Stimulated activated naive CD4-positive, alpha-beta T cell treated with Interleukin-2 at 50 U/mL for 16 hours (primary cell): ENCODE measurements around the gene LRRC7.

Experiments used
- DNase-seq: peaks from one replicate; lab custom pipeline; 2025; lab: John Stamatoyannopoulos, UW

The LRRC7 gene

DNA sequence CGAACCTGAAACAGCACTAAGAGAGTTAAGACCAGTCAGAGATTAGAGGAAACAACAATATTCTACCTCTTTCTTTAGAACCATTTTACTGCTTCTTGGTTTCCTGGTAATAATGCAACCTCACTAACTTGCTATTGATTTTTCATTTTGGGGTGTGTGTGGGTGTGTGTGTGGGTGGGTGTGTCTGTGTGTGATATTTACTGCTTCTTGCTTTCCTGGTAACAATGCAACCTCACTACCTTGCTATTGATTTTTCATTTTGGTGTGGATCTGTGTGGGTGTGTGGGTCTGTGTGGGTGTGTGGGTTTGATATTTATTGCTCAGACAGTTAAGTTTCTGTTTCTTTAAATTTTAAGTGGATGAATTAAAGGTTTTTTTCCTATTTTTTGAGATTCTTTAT is 208.8 kb downstream of the LRRC7 start:
- no peak for DNase-seq

DNA sequence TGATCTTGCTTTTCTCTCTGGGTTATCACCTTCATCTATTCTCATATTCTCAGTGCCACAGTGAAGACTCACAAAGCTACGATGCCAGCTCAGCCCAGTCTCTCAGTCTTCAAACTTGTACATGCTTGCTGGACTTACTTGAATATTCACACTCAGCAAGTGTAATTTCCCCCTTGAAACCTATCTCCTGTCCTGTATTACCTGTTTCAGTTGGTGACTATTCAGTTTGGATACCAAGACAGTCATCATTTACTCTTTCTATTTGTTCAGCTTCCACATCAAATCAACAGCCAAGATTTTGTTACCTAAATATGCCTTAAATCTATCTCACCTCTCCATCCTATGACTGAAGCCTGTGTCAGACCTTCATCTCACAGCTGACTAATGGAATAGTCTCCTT is 209.7 kb downstream of the LRRC7 start:
- DNase-seq, result no peak

DNA sequence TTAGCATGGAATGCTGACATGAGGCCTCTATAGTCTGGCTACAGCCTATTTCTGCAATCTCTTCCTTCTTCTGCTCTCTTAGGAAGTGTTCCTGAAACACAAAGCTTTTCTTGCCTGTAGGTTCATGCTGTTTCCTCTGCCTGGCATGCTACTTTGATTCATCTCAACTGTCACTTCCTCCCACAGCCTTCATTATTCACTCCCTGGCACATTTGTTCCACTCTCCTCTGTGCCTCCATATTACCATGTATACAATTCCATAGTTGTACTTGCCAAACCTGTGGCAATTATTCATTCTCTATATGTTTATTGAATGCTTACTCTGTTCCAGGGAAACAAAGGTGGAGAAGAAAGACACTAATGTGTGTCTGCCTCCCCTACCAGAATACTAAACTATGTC is 210.2 kb downstream of the LRRC7 start:
- no peak for DNase-seq

DNA sequence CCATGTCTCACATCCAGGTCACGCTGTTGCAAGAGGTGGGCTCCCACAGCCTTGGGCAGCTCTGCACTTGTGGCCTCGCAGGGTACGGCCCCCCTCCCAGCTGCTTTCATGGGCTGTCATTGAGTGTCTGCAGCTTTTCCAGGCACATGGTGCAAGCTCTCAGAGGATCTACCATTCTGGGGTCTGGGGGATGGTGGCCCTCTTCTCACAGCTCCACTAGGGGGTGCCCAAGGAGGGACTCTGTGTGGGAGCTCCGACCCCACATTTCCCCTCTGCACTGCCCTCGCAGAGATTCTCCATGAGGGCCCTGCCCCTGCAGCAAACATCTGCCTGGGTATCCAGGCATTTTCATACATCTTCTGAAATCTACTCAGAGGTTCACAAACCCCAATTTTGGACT is 219.4 kb downstream of the LRRC7 start:
- DNase-seq, result no peak

DNA sequence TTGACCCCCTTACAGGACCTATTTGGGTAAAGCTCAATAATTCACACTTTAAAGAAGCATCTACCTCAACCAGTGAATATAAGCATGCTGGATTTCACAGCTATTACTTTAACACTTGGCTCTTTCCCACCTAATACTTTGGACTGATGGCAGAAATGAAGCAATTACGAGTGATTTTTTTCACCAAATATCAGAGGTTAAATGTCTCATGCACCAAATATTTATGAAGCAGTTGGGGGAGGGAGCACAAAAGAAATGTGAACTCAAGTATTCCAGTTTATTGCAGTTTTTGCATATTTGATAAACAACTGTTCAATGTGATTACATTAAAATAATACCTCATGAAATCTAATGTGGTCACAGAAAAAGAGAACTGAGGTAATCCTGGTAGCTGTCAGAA is 223.6 kb downstream of the LRRC7 start:
- no peak for DNase-seq

DNA sequence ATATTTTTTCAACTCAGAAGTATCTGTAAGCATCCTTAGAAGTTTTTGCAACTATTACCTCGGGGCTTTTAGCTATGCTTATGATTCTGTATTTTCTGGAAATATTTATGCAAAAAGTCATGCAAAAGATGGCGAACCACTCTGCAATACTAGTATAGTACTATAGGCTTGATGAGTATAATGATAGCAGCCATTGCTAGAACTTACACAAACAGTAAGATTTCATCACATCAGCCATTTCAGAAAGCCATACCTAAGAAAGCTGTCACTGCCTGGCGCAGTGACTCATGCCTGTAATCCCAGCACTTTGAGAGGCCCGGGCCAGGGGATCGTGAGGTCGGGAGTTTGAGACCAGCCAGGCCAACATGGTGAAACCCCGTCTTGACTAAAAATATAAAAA is 227.1 kb downstream of the LRRC7 start:
- no peak for DNase-seq

DNA sequence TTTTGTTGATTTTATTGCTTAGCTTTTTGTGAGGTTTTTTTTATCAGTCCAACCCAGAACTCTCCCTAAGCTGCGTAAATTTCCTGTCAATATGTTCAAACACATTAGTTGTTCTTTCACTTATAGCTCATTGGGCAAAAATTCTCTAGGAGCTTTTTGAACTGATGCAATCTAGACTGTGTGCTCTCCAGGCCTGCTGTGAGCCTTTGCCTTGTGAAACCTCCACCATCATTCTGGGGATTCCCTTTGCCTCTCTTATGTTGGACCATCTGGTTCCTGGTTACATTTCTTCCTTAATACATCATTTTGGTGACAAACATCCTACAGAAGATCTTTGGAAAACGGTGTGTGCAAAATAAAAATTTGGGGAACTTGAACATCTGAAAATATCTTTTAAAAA is 247.2 kb downstream of the LRRC7 start:
- DNase-seq, result no peak

DNA sequence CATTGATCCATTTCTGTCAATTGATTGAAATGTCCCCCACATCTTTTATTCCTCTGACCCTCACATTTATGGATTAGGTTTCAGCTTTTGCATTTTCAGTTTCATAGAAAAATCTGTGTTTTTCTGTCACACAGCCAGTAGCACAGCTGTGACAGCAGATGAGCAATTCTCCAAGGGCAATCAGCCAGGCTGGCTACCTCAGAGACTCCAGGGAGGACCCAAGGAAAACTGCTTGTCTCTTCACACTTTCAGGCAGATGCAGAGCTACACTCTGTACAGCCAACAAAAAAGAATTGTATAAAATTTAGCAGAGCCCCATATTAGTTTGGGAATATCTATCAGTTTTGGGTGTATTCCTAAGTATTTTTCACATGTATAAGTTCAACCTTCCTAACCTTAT is 257.2 kb downstream of the LRRC7 start:
- DNase-seq, result no peak

DNA sequence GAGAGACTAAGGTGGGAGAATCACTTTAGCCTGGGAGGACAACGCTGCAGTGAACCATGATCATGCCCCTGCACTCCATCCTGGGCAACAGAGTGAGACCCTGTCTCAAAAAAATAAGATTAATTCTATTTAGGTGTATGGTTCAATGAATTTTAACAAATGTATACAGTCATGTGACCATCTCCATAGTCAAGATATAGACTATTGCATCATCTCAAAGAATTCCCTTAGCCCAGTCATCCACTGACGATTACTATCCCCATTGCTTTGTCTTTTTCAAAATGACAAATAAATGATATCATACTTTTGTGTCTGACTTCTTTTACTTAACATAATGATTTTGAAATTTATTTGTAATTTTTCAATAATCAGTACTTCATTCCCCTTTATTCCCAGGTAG is 260.0 kb downstream of the LRRC7 start:
- DNase-seq, result no peak

DNA sequence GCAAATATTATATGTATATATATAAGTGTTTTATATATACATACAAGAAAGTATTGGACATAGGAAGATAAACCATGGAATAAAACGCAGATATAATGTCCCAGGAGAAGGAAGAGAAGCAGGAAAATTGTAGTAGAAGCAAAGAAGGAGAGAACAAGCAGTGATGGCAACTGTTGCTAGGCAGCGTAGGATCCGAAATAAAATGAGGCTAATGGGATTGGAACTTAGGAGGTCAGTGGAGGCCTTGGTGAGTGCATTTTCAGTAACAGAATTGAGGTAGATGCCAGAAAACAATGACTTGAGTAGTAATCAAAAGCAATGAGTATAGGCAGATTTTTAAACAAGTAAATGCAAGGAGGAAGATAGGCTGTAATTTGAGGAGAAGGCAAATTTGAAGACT is 265.8 kb downstream of the LRRC7 start:
- no peak for DNase-seq

DNA sequence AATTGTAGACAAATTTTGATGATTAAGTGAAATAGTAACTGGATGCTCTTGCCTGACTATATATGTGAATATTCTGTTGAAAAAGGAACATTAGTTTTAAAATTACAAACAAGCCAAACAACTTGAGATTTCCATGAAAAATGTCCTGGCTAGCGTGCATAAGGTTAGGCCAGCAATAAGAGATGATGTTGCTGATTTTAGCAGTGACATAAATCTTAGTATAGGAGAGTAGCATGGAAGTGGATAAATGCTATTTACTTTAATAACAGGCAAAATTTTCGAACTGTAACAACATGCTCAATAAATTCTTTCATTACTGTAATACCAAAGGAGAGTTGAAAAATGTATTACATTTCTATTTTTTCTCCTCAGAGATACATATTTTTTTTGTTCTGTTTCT is 266.6 kb downstream of the LRRC7 start:
- no peak for DNase-seq

DNA sequence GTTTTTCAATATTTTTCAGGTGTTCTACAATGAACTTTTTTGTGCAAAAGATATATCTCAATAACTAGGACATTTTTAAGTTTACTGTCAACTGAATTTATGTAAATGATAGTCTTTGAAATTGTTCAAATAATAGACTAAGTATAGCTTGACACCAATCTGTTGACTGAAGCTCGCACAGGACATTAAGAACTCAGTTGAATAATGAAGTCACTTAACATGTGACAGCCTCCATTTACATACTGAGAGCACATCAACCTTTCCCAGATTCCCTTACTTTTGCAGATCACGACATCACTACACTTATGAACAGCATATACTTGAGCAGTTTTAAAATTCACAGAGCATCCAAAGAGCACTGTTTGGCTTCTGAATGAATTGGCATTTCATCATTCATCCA is 268.2 kb downstream of the LRRC7 start:
- no peak for DNase-seq

DNA sequence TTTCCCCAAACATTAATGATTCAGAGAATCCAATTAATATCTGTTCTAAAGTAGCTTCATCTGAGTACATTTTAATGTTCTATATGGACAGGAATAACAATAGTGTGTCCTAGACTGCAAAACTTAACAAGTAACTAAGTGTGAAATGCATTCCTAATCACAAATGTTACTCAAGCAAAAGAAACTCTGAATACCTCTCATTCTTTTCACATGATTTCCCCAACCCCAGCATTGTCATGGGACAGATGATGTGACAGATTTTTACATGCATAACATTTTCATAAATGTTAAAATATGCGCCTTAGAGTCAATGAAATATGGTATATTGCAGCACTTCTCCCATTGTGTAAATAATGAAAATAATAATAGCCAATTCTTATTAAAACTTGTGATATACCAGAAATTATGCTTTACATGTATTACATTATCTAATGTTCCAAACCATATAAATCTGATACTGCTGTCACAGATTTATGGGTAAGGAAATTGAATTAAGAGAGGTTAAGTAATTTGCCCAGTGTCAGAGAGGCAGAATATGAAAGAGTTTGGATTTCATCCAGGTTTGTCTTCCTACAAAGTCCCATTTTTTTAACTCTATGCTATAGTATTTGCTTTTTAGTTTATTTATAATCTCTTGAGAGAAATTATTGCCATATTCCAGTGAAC is 269.4 kb downstream of the LRRC7 start:
- DNase-seq, result no peak

DNA sequence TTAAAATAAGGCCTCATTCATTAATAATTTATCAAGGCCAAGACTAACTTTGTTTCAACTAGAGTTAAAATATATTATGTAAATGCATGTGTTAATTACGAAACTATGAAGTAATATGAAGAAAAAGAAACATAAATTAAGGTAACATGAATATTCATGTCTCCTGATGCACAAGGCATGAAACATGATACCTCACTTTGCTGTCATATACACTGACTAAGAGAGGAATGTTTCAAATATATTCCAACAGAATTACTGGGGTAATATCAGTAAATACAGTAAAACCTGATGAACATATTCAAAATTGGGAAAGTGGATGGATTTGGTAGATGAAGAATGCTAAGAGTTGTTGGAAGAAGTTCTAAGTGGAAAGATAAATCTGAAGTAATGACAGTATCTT is 274.6 kb downstream of the LRRC7 start:
- no peak for DNase-seq

DNA sequence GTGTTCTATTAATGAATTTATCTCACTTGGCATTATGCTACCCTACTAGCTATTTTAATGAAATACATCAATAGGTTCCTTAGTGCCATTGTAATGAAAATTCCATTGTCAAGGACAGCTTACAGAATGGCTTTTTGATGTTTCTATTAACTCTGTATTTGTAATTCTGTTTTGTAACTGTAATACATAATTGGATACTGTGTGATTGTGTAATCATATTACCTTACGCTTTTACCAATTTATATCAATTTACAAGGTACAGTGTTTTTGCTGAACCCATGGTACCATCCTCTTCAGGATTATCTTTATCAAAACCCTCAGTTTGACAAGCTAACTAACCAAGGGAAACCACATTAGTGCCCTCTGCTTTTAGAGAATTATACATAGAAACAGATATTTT is 277.9 kb downstream of the LRRC7 start:
- DNase-seq, result no peak

DNA sequence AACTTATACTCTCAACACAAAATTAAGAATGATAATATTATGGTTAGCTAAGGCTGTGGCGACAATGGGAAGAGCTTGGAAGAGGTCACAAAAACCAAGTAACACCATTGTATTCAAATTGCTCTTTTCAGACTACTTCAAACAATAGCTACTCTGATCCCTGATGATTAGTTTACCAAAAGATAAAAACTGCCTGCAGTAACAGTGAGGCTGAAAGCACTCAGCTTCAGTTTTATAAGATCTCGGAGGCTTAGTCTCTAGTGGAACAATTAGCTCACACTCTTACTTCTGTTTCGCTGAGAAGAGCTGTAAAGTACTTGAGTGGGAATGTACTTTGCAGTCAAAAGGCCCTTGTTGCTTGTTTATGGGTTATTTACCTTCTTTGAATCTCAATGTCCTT is 278.5 kb downstream of the LRRC7 start:
- no peak for DNase-seq

DNA sequence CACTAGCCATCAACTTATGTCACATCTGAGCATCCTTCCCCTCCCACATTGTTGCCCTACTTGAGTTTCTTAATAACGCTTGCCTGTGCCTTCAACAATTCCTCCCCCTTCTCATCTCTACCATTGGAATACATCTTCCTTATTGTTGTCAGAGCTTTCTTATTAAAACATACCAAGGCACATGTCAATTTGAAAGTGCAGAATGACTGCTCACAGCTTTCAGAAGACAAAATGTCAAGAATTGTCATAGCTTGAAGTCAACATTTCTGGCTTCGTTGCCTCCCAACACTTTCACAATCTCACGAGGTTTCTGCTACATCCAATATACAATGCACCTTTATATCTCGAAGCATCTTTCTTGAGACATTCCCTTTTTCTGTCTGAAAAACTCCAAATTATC is 279.9 kb downstream of the LRRC7 start:
- DNase-seq, result no peak

DNA sequence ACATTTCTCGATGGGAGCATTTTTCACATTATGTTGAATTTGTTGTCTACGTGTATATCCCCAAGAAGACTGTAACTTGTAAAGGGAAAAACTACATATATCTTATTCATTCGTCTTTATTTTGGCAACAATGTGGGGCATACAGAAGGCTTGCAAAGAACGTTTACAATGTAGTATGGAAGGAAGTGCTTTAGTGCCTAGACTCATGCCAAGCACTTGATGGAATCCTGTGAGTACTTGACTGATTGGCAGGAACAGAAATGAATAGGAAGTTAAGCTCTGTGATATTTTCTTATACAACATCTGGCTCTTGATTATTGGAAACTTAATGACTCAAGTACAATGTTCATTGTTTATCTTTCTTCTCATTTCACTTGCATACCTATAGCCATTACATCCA is 284.4 kb downstream of the LRRC7 start:
- DNase-seq, result no peak

DNA sequence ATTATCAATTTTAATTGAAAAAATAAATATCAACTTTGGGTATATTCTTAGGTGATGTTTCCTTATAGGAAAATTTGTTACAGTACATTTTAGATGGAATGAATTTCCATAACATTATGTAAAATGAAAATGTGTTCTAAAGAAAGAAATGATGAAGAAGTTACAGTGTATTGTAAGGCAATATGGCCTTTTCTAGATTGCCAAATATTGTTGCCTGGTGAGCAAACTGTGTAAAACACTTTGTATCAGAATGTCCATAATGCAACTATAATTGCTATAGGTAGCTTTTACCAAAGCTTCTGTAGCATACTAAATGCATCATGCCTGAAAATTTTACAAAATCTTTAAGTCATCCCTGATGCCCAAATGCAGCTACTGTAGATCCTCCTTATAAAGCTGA is 285.0 kb downstream of the LRRC7 start:
- no peak for DNase-seq

DNA sequence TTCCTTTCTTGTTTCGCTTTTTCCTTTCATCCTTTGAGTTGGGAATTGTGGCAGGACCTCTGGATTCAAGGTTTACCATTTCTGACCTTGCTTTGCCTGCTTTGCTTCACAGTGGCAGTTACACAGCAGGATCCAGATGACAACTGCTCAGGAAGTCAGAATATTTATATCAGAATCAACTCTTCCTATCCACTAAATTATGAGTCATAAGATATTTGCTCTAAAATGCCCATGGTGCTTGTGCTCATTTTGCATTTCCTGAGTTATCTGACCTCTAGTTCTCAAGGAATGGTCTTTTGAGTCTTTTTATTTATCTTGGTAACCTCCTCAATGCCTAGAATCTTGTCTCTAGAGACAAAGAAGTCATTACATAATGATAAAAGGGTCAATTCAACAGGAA is 290.8 kb downstream of the LRRC7 start:
- no peak for DNase-seq

DNA sequence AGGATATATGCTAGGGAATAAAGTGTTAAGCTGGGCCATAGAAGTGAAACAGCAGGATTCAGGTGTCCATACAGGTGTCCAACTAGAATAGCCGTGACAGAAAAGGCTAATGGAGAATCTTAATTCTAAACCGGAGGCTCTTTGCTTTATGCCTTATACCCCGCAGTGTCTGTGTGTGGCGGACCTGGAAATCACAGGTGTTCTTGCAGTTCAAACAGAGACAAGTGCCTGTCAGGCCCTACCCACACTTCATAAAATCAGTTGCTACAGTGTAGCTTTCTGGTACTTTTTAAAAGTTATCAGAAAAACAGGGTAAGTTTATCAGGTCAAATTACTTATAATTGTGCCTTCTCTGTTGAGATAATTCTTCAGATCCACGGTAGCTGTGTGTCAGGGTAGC is 293.9 kb downstream of the LRRC7 start:
- no peak for DNase-seq

DNA sequence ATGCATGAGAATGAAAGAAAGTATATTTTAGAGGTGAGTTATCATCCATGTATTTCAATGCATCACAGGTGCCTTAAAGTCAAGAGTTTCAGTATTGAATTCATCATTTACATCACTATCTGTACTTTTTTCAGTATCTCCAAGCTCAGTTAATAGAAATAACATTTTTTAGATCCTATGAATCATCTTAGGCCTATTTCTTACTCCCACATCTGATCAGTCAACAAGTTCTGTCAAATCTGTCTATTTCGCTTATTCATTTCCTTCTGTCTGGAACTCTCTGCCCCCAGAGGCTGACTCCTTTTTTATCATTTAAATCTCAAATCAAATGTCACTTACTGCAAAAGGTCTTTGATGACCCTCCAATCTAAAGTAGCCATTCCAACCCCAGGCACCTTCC is 295.2 kb downstream of the LRRC7 start:
- DNase-seq, result no peak

DNA sequence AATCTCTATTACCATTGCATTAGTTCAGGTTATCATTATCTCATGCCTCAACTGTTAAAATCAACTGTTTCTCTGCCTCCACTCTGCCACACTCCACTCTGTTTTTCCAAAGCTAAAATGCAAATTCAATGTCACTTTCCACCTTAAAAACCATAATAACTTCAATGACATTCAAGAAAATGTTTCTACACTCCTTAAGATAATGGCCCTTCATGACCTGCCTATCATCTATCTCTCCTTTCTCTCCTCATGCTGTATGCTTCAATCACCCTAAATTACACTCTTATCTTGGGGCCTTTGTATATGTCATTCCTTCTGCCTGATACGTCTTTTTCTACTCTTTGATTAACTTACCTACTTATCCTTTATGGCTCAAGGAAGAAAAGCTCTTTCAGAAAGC is 296.0 kb downstream of the LRRC7 start:
- no peak for DNase-seq

DNA sequence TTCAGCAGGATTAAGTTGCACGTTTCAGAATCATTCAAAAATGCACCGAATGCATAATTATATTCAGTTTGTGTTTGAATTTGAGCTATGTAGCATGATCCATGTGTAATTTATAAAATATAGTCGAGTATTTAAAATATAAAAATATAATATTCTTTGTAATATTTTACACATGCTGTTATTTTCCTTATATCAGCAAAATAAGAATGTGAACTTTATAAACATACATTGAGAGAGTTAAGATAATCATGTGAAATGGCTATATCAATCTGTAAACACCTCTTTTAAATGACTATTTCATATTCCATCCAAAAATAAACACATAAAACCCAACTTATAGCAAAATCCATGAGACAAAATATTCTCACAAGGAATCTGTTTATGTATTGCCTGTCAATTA is 303.7 kb downstream of the LRRC7 start:
- no peak for DNase-seq

DNA sequence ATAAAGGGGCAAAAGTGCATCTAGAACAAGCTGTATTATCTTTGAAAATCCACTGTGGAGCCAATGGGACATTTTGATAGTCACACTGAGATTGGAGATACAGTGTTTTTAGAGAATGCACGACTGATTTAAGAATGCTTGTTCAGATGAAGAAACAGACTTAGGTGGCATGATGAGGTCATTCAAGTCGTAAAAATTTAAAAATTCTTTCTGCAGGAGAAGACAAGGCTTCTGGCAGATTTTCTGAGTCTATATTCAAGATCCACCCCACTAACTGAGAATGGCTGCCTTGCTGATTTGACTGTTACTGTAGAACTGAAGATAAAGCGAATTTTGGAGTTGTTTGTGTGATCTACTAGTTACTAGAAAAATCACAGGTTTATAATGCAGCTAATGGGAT is 310.6 kb downstream of the LRRC7 start:
- no peak for DNase-seq
